Loucy (cell line): ENCODE results near the gene ZNF593OS.

ENCODE experiments used
- EZH2phosphoT487 ChIP-seq: fragments of 200-600 bp; IDR thresholded peaks from 2 replicates; pipeline ENCODE4 v1.6.1; 2018; ENCODE audit warnings: antibody characterized with exemption, mild to moderate bottlenecking, moderate library complexity, borderline replicate concordance
- TF ChIP-seq, protein P1 (sequence below): fragments of 200-600 bp; sonication (generic); conservative IDR thresholded peaks from 2 replicates; pipeline ENCODE4 v1.5.1; 2014; ENCODE audit warnings: mild to moderate bottlenecking, antibody characterized with exemption, low read length

DNA sequence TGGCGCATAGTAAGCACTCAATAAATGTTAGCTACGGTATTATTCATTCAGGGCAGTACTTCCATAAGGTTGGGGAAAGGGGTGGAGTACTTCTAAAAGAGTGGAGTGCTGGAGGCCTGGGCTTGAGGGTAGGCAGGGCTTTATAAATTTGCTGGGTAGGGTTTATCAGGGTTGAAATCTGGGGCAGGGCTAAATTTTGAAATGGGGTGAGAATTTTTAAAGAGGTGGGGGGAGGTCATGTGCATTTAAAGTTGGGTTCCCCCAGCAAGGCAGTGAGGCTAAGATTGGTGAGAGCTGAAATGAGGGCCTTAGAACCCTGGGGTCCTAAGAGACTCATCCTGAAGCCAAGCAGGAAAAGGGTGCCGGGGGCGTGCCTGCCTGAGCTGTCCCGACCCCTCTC is 28.8 kb upstream of the ZNF593OS start:
- TF ChIP-seq, protein P1, sequence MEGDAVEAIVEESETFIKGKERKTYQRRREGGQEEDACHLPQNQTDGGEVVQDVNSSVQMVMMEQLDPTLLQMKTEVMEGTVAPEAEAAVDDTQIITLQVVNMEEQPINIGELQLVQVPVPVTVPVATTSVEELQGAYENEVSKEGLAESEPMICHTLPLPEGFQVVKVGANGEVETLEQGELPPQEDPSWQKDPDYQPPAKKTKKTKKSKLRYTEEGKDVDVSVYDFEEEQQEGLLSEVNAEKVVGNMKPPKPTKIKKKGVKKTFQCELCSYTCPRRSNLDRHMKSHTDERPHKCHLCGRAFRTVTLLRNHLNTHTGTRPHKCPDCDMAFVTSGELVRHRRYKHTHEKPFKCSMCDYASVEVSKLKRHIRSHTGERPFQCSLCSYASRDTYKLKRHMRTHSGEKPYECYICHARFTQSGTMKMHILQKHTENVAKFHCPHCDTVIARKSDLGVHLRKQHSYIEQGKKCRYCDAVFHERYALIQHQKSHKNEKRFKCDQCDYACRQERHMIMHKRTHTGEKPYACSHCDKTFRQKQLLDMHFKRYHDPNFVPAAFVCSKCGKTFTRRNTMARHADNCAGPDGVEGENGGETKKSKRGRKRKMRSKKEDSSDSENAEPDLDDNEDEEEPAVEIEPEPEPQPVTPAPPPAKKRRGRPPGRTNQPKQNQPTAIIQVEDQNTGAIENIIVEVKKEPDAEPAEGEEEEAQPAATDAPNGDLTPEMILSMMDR: no peak
- no peak for TF ChIP-seq EZH2phosphoT487
